Parathyroid adenoma (tissue), 2 donors: ENCODE data around the gene VCAN.

Source experiments
- H2AFZ ChIP-seq: fragments of 300-600 bp; sonication (generic); one replicate; pipeline ENCODE4 v1.7.0; 2017; ENCODE audit warnings: antibody characterized with exemption, mild to moderate bottlenecking
- H3K27ac ChIP-seq: fragments of 300-600 bp; sonication (generic); one replicate; pipeline ENCODE4 v1.7.0; 2017
- H3K27me3 ChIP-seq: fragments of 300-600 bp; sonication (generic); one replicate; pipeline ENCODE4 v1.7.0; 2017; ENCODE audit warnings: low read length; ENCODE audit not compliant: control insufficient read depth, insufficient read depth
- H3K36me3 ChIP-seq: fragments of 300-600 bp; sonication (generic); one replicate; pipeline ENCODE4 v1.7.0; 2017; ENCODE audit warnings: low read length; ENCODE audit not compliant: control insufficient read depth, insufficient read depth
- H3K4me1 ChIP-seq: fragments of 300-600 bp; sonication (generic); one replicate; pipeline ENCODE4 v1.7.0; 2017; ENCODE audit warnings: control low read depth
- H3K4me2 ChIP-seq: fragments of 300-600 bp; sonication (generic); one replicate; pipeline ENCODE4 v1.7.0; 2017; ENCODE audit warnings: low read length
- H3K4me3 ChIP-seq: fragments of 300-600 bp; sonication (generic); one replicate; pipeline ENCODE4 v1.7.0; 2017; ENCODE audit warnings: low read depth, low read length
- H3K79me2 ChIP-seq: fragments of 300-600 bp; sonication (generic); one replicate; pipeline ENCODE4 v1.7.0; 2017; ENCODE audit warnings: control low read depth
- H3K9ac ChIP-seq: fragments of 300-600 bp; sonication (generic); one replicate; pipeline ENCODE4 v1.7.0; 2017; ENCODE audit warnings: mild to moderate bottlenecking
- H3K9me3 ChIP-seq: fragments of 300-600 bp; sonication (generic); one replicate; pipeline ENCODE4 v1.7.0; 2017; ENCODE audit warnings: low read length; ENCODE audit not compliant: control insufficient read depth
- CTCF ChIP-seq: fragments of 300-600 bp; sonication (generic); IDR thresholded peaks from one replicate; pipeline ENCODE4 v1.7.0; 2017; ENCODE audit warnings: antibody characterized with exemption, mild to moderate bottlenecking
- donor health status: primary hyperparathyroidism.

Gene VCAN

GRCh38 chr5:83577036-83577636 is 105.6 kb downstream of the VCAN start:
- Histone ChIP-seq H3K9me3 (no peaks in the 10 kb centered on the region), H3K36me3 (no peaks in the 10 kb centered on the region), H3K27ac (no peak overlapping the region), H2AFZ (no peak overlapping the region), H3K4me3 (no peak overlapping the region), H3K79me2 (no peaks in the 10 kb centered on the region), H3K4me1 (no peaks in the 10 kb centered on the region), H3K9ac (no peak overlapping the region), H3K4me2 (no peak overlapping the region), H3K27me3 (no peaks in the 10 kb centered on the region)
- TF ChIP-seq CTCF = no peak

- H3K9me3 ChIP-seq = no peaks in the 10 kb centered on the region
- H3K4me1 ChIP-seq = no peaks in the 10 kb centered on the region
- no peak overlapping the region for H3K9ac ChIP-seq
- H3K27ac ChIP-seq = no peak overlapping the region
- no peak overlapping the region for H3K4me3 ChIP-seq
- no peak overlapping the region for H3K4me2 ChIP-seq
- H3K36me3 ChIP-seq = no peaks in the 10 kb centered on the region
- H2AFZ ChIP-seq = no peak overlapping the region
- H3K27me3 ChIP-seq = no peaks in the 10 kb centered on the region
- no peaks in the 10 kb centered on the region for H3K79me2 ChIP-seq
- no peak for TF ChIP-seq CTCF
Observed at GRCh38 chr5:83583859-83584258, 112.3 kb downstream of the VCAN start.

GRCh38 chr5:83586874-83587776 is 115.6 kb downstream of the VCAN start:
- H3K4me2 ChIP-seq = no peak overlapping the region
- no peaks in the 10 kb centered on the region for H3K4me1 ChIP-seq
- no peak overlapping the region for H3K9ac ChIP-seq
- H3K27me3 ChIP-seq = no peaks in the 10 kb centered on the region
- H3K27ac ChIP-seq = no peak overlapping the region
- no peak overlapping the region for H3K4me3 ChIP-seq
- no peaks in the 10 kb centered on the region for H3K79me2 ChIP-seq
- H3K36me3 ChIP-seq = no peaks in the 10 kb centered on the region
- TF ChIP-seq CTCF = no peak
- no peaks in the 10 kb centered on the region for H3K9me3 ChIP-seq
- no peak overlapping the region for H2AFZ ChIP-seq

- Histone ChIP-seq H3K4me2 (no peak overlapping the region), H3K9me3 (no peaks in the 10 kb centered on the region), H3K79me2 (no peaks in the 10 kb centered on the region), H3K9ac (no peak overlapping the region), H3K4me1 (no peaks in the 10 kb centered on the region), H3K36me3 (no peaks in the 10 kb centered on the region), H3K27ac (no peak overlapping the region), H2AFZ (no peak overlapping the region), H3K27me3 (no peaks in the 10 kb centered on the region), H3K4me3 (no peak overlapping the region)
- no peak for TF ChIP-seq CTCF
Observed at GRCh38 chr5:83589786-83590185, 118.2 kb downstream of the VCAN start.
